Measurements from ENCODE around the gene ZNF428.
"Not testable (repeated sequence)": the region's sequence is repeated elsewhere in the genome, so short reads cannot be mapped to it uniquely, and the experiment has no call there.

ZNF428 gene

DNA sequence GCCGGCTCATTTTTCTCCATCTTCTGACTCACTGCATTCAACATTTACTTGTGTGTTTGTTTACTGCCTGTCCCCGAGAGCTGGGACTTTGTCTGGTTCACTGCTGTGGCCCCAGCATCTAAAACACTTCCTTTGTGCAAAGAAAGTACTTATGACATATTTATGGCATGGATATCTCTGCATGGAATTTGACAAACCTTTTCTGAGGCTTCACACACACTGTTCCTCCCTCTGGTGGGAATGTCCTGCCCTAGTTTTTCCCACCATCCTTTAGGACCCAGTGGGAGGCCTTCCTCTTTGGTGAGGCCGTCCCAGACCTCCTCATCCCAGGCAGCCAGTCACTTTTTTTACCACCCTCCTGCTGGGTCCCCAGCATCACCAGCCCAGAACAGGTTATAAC is 8.9 kb downstream of the ZNF428 start:
- no peak overlapping the region for H3K4me3 ChIP-seq (ENCODE audit: low read depth, low read length)
- DNase-seq (ENCODE audit: low read depth) = no peak
- TF ChIP-seq, protein P1, sequence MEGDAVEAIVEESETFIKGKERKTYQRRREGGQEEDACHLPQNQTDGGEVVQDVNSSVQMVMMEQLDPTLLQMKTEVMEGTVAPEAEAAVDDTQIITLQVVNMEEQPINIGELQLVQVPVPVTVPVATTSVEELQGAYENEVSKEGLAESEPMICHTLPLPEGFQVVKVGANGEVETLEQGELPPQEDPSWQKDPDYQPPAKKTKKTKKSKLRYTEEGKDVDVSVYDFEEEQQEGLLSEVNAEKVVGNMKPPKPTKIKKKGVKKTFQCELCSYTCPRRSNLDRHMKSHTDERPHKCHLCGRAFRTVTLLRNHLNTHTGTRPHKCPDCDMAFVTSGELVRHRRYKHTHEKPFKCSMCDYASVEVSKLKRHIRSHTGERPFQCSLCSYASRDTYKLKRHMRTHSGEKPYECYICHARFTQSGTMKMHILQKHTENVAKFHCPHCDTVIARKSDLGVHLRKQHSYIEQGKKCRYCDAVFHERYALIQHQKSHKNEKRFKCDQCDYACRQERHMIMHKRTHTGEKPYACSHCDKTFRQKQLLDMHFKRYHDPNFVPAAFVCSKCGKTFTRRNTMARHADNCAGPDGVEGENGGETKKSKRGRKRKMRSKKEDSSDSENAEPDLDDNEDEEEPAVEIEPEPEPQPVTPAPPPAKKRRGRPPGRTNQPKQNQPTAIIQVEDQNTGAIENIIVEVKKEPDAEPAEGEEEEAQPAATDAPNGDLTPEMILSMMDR (IDR thresholded peaks at IDR 0.05; ENCODE audit: control insufficient read depth, extremely low read depth, insufficient read depth) = no peak

DNA sequence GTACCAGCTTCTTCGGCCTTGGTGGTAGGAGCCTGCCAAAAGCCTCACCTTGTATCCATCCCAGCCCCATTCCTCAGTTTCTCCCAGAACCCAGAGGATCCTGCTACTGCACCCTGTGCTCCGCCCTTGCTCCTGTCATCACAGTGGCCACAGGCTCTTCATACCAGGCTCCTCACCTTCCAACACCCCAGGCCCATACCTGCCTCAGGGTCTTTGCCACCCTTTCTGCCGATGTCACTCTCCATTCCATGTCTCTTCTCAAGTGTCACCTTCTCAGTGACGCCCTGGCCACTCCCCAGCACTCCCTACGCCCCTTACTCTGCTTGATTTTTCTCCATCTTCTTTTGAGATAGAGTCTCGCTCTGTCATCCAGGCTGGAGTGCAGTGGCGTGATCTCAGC is 9.6 kb downstream of the ZNF428 start:
- TF ChIP-seq, protein P1 (IDR thresholded peaks at IDR 0.05; ENCODE audit: control insufficient read depth, extremely low read depth, insufficient read depth) = no peak
- H3K4me3 ChIP-seq (ENCODE audit: low read depth, low read length) = no peak overlapping the region
- DNase-seq (ENCODE audit: low read depth) = no peak

DNA sequence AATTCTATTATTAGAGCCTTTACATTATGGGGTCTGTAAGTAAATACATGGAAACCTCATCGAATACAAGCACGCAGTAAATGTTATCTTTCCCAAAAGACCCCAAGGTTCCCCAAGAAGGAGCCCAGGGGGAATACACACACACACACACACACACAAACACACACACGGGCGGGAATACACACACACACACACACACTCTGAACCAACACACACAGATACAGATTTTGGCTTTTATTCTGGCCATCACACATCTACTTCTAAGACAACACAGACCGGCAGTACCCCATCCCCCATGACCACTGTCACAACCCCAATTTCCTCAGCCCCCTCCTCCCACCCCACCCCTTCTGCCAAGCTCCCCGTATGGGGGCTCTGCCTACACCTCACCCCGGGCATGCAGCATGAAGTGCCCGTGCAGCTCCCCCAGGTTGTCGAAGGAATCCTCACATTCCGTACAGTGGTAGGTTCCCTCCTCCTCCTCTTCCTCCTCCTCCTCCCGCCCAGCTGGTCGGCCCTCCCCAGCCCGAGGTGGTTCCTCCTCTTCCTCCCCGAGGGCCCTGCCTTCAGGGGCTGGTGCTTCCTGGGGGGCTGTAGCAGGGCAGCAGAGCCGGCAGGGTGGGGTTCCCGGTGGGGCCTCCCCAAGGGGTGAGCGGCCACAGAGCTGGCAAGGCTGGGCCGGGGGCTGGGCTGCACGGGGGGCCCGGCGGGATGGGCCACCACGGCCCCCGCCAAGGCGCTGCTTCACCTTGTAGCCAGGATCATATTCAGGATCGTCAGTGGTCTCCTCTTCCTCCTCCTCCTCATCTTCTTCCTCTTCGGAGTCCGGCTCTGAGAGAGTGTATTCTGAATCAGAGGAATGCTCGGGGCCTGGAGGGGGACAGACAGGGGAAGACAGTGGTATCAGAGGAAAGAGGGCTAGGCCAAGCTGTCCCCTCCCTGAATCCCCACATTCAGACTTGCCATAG is 11.9 kb downstream of the ZNF428 start:
- TF ChIP-seq, protein P1 (IDR thresholded peaks at IDR 0.05; ENCODE audit: control insufficient read depth, extremely low read depth, insufficient read depth) = no peak
- no peak for DNase-seq (ENCODE audit: low read depth)
- no peak overlapping the region for H3K4me3 ChIP-seq (ENCODE audit: low read depth, low read length)

DNA sequence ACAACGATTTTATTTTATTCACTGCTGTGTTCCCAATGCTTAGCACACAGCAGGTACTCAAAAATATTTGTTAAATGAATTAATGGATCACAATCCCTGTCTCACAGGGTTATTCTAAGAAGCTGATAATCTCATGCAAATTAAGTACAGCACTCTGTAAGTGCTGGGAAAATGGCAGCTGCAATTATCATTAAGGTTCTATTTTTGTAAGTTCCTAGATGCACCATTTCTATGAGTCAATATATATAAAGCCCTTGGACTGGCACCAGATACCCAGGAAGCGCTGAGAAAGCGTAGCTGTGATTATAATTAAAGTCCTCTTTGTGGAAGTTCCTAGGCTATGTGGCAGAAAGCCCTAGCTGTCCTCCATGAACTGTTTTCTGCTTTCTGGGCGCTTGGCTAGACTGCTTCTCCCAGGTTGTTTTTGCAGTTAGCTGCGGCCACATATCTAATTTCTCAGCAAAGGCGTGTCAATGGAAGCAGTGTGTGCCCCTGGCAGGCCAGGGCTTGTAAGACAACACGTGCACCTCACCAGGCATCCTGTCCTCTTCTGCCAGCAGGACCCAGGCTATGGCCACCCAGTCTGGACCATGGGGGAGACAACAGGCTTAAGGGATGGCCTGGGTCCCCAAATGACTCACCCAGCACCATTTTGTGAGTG is 12.7 kb downstream of the ZNF428 start:
- DNase-seq (ENCODE audit: low read depth) = no peak
- TF ChIP-seq, protein P1 (IDR thresholded peaks at IDR 0.05; ENCODE audit: control insufficient read depth, extremely low read depth, insufficient read depth) = no peak
- H3K4me3 ChIP-seq (ENCODE audit: low read depth, low read length) = no peak overlapping the region

DNA sequence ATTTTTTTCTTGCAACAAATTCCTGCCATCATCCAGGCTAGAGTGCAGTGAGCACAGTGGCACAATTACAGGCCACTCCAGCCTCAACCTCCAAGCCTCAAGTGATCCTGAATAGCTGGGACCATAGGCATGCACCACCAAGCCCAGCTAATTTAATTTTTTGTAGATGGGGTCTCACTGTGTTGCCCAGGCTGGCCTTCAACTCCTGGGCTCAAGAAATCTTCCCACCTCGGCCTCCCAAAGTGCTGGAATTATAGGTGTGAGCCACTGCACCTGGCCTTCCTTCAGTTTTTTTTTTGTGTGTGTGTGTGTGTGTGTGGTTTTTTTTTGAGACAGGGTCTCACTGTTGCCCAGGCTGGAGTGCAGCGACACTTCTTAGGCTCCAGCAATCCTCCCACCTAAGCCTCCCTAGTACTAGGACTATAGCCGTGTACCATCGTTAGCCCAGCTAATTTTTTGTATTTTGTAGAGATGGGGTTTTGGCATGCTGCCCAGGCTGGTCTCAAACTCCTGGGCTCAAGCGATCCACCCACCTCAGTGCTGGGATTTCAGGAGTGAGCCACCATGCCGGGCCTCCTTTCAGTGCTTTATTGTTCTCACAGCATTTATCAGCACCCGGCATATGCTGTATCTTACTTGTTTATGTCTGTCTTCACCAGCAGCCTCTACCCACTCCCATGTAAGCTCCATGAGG is 13.4 kb downstream of the ZNF428 start:
- TF ChIP-seq, protein P1 (IDR thresholded peaks at IDR 0.05; ENCODE audit: control insufficient read depth, extremely low read depth, insufficient read depth) = no peak
- no peak overlapping the region for H3K4me3 ChIP-seq (ENCODE audit: low read depth, low read length)
- no peak for DNase-seq (ENCODE audit: low read depth)

DNA sequence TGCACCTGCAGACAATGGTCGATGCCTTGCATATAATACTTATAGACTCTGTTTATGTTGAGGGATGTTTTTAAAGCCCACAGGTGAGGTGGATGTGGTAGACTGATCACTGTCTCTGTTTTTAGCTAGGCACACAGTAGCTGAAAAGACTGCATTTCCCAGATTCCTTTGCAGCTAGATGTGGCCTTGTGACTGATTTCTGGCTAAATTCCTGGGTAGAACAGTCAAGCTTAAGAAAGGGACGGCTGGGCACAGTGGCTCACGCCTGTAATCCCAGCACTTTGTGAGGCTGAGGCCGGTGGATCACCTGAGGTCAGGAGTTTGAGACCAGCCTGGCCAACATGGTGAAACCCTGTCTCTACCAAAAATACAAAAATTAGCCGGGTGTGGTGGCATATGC is 19.1 kb downstream of the ZNF428 start:
- DNase-seq (ENCODE audit: low read depth); H3K4me3 ChIP-seq (ENCODE audit: low read depth, low read length): not testable (repeated sequence)
